Putamen (tissue), 1 donor: Measurements from ENCODE around the gene F7.

ENCODE experiments used
- DNase-seq: peaks from one replicate; pipeline ENCODE4 v3.0.0-alpha.2; 2016; ENCODE audit warnings: low spot score

Gene F7

DNA sequence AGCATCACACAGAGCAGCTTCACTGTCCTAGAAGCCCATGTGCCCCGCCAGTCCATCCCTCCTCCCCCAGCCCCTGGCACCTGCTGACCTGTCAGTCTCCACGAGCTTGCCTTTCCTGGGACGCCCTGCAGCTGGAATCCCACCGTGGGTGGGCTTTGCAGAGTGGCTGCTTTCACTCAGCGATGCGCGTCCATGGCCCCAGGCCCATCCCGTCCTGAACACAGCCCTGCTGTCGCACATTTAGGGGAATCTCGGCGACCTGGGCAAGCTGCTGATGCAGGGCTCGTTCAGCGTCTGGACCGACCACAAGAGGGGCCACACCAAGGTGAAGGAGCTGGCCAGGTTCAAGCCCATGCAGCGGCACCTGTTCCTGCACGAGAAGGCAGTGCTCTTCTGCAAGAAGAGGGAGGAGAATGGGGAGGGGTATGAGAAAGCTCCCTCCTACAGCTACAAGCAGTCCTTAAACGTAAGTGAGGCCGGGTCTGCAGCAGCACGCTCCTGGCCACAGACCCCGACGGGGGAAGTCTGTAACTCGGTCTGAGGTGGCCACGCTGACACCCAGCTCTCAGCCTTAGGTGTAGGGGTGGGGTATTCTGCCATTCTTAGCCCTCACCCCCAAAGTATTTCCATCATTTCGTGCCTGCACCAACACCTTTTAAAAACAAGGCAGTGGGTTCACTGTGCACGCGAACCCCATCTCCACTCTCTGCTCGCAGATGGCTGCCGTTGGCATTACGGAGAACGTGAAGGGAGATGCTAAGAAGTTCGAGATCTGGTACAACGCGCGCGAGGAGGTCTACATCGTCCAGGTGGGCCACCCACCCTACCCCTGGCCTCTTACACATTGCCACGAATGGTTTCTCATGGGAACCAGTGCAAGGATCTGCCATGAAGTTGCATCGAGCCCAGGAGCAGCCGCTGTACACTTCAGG is 18.3 kb upstream of the F7 start:
- no peak for DNase-seq

GRCh38 chr13:113087923-113088690 is 17.5 kb upstream of the F7 start:
- DNase-seq: no peak

- no peak for DNase-seq
Observed at GRCh38 chr13:113088691-113089020, 16.9 kb upstream of the F7 start.

GRCh38 chr13:113089693-113090414 is 15.7 kb upstream of the F7 start:
- no peak for DNase-seq

GRCh38 chr13:113090415-113090770 is 15.2 kb upstream of the F7 start:
- DNase-seq: no peak

DNA sequence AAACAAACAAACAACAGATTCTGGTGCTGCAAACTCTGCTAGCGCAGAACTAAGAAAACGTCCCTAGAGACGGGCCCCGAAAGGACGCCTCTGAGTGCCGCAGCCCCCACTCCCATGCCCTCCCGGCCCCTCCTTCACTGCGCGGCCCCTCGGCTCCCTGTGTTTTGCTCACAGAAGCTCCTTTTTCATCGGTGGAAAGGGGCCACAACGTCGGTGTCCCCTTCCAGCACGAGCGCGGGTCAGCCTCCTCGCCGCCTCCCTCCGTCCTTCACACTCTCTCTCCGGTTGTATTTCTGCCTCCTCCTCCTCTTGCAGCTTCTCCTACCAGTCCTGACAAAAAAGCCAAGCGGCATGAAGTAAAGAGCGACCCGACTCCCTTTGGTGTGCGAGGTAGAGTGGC is 14.8 kb upstream of the F7 start:
- DNase-seq: no peak

- no peak for DNase-seq
Observed at GRCh38 chr13:113091211-113091771, 14.3 kb upstream of the F7 start.

DNA sequence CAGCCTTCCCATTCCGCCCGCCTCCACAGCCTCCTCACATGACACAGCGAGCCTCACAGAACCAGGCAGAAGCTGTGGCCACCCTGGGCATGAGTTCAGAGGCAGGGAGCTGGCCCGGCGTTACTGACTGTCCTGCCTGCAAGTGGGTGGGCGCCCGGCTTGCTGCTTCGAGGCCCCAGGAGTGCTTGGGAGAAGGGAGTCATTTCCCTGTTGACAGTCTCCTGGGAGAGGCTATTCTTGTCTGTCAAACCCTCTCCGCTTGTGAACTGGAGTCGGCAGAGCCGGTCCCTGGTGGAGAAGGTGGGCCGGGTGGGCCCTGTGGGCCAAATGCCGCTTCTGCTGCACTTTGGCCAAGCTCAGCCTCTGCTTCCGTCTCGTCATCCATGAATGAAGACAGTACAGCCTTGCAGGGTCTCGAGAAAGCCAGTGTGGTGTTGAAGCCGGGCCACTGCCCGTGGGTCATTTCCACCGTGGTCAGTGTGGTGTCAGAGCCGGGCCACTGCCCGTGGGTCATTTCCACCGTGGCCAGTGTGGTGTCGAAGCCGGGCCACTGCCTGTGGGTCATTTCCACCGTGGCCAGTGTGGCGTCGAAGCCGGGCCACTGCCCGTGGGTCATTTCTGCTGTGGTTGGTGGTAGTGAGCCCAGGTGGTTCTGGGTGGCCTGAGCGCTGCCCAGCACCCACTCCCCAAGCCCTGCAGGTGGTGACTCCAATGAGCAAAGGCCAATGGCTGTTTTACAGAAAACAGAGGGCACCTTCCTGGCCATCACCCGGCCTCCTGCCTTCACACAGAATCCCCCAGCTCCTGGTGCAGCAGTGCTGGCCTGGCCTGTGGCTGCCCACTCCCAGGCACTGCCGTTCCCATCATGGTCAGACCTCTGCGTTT is 13.5 kb upstream of the F7 start:
- no peak for DNase-seq

- no peak for DNase-seq
Observed at GRCh38 chr13:113092776-113093579, 12.6 kb upstream of the F7 start.

GRCh38 chr13:113093580-113094409 is 11.8 kb upstream of the F7 start:
- no peak for DNase-seq

DNA sequence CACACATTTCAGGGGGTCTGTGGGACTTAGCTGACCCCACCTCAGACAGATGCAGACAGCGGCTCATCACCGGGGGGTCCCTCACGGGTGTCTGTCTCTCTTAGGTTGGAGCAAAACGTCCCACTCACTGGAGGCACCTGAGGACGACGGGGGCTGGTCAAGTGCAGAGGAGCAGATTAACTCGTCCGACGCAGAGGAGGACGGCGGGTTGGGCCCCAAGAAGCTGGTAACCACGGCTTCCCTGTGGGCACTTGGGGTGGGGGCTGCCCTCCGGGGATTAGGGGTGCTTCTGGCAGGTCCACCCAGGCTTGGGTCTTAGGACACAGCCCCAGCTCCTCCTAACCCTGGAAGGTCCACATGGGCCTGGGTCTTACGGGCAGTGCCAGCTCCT is 11.2 kb upstream of the F7 start:
- DNase-seq: no peak

- no peak for DNase-seq
Observed at GRCh38 chr13:113095146-113096051, 10.2 kb upstream of the F7 start.

DNA sequence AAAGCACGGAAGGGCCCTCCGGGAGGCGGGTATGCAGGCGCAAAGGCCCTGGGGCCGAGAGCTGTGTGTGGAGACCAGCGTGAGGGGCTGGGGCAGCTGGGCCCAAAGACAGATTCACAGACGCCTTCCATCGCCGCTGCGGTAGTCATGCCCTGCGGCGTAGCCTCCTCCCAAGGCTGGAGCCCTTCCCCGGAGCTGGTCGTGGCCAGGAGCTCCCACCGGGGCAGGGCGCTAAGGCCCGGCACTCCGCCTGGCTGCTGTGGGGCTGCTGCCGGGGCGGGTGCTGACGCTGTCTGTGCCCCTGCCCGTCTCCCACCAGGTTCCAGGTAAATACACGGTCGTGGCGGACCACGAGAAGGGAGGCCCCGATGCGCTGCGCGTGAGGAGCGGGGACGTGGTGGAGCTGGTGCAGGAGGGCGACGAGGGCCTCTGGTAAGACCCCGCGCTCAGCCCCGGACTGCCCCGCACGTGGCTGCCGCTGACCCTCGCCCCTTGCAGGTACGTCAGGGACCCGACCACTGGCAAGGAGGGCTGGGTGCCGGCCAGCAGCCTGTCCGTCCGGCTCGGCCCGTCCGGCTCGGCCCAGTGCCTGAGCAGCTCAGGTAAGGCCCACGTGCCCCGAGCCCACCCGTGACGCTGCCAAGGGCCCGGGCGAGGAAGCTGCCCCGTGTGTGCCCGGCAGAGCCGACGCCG is 9.4 kb upstream of the F7 start:
- DNase-seq: no peak

DNA sequence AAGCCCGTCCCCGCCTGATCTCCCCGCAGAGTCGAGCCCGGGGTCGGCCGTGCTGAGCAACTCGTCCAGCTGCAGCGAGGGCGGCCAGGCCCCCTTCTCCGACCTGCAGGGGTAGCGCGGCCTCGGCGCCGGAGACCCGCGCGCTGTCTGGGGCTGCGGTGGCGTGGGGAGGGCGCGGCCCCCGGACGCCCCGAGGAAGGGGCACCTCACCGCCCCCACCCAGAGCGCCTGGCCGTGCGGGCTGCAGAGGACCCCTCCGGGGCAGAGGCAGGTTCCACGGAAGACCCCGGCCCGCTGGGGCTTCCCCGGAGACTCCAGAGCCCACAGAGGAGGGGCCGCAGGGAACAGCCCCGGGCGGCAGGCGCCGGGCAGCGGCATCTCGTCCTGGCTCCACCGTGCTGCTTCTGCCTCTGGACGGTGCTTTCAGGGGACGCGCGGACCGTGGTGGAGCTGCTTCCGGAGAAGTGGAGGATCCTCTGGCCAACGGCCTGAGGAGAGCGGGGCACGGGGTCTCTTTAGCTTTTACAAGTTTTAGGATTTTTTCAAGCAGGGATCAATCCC is 8.8 kb upstream of the F7 start:
- no peak for DNase-seq

DNA sequence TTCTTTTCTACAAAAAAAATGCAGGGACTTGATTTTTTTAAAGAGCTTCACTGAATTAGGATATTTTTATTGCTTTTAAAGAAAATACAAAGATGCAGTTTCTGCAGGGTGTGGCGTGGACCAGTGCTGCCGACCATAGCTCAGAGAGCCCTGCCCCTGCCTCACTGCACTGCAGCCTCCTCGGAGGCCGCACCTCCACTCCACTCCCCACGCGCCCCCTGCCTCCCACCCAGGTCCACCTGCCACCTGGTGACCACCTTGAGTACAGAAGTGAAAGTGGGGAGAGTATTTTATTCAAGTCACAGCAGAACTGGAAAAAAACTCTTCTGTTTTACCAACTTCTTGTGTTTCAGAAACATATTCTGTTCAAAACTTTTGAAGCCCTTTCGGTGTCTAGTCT is 7.9 kb upstream of the F7 start:
- DNase-seq: no peak

GRCh38 chr13:113098162-113098732 is 7.3 kb upstream of the F7 start:
- no peak for DNase-seq

DNA sequence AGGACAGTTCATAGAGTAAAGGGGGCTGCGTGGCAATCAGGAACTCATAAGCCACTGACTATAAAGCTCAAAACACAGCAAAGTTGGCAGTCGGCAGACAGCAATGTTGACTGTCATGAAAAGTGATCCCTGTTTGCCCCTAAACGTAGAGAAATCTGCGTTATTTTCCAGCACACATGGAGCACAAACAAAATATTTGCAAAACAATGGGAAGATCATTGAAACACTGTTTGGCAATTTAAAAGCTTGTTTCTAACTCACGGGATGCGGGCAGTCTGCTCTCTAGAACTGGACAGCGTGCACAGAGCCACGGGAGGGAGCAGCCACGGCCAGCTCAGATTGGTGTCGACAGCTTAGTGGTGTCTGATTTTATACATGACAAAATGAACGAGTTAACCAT is 6.4 kb upstream of the F7 start:
- DNase-seq: no peak
